ENCODE results near the gene FAM170B. TPM values are rescaled to one million over a fixed set of nuclear protein-coding genes. Genes with fewer than 3 reads are reported as not detected.

FAM170B gene
- total RNA-seq, 1 donor from 2014 or later, result not detected

GRCh38 chr10:49173853-49174252, 40.0 kb upstream of the FAM170B start:
- no peak for DNase-seq (ENCODE audit: low spot score)
- intact Hi-C loops (cut with micrococcal nuclease), result no loop called here
- no peaks in the 10 kb centered on the region for H3K9me3 Mint-ChIP-seq
- H3K4me1 Mint-ChIP-seq (ENCODE audit: low read depth), result peaks cover 36% of the 10 kb centered on the region
- H3K27ac Mint-ChIP-seq, result no peak overlapping the region
- peaks cover 3% of the 10 kb centered on the region for H3K27me3 Mint-ChIP-seq (ENCODE audit: insufficient read depth)
- peaks cover 6% of the 10 kb centered on the region for H3K36me3 Mint-ChIP-seq (ENCODE audit: low read depth)
- H3K4me3 Mint-ChIP-seq, result no peak overlapping the region

GRCh38 chr10:49173201-49173772, 39.5 kb upstream of the FAM170B start:
- peak overlapping the region; percentile 44 for H3K27ac Mint-ChIP-seq
- DNase-seq (ENCODE audit: low spot score), result no peak
- peaks cover 30% of the 10 kb centered on the region for H3K4me1 Mint-ChIP-seq (ENCODE audit: low read depth)
- intact Hi-C loops (cut with micrococcal nuclease), result no loop called here
- no peaks in the 10 kb centered on the region for H3K9me3 Mint-ChIP-seq
- H3K4me3 Mint-ChIP-seq, result no peak overlapping the region
- H3K27me3 Mint-ChIP-seq (ENCODE audit: insufficient read depth), result peaks cover 2% of the 10 kb centered on the region
- peaks cover 4% of the 10 kb centered on the region for H3K36me3 Mint-ChIP-seq (ENCODE audit: low read depth)

- no peak for DNase-seq (ENCODE audit: low spot score)
- Mint-ChIP-seq H3K4me3 (no peak overlapping the region), H3K36me3 (ENCODE audit: low read depth) (peaks cover 4% of the 10 kb centered on the region), H3K27me3 (ENCODE audit: insufficient read depth) (peaks cover 2% of the 10 kb centered on the region), H3K27ac (no peak overlapping the region), H3K4me1 (ENCODE audit: low read depth) (peaks cover 25% of the 10 kb centered on the region), H3K9me3 (no peaks in the 10 kb centered on the region)
- intact Hi-C loops (cut with micrococcal nuclease), result no loop called here
Measured at GRCh38 chr10:49172777-49173132, 38.9 kb upstream of the FAM170B start.

GRCh38 chr10:49172061-49172776, 38.4 kb upstream of the FAM170B start:
- Mint-ChIP-seq H3K36me3 (ENCODE audit: low read depth) (peaks cover 1% of the 10 kb centered on the region), H3K9me3 (no peaks in the 10 kb centered on the region), H3K4me1 (ENCODE audit: low read depth) (peaks cover 21% of the 10 kb centered on the region), H3K27ac (no peak overlapping the region), H3K27me3 (ENCODE audit: insufficient read depth) (no peaks in the 10 kb centered on the region), H3K4me3 (no peak overlapping the region)
- intact Hi-C loops (cut with micrococcal nuclease), result no loop called here
- no peak for DNase-seq (ENCODE audit: low spot score)

- Mint-ChIP-seq H3K4me1 (ENCODE audit: low read depth) (peaks cover 21% of the 10 kb centered on the region), H3K9me3 (no peaks in the 10 kb centered on the region), H3K27me3 (ENCODE audit: insufficient read depth) (no peaks in the 10 kb centered on the region), H3K36me3 (ENCODE audit: low read depth) (no peaks in the 10 kb centered on the region), H3K4me3 (no peak overlapping the region), H3K27ac (no peak overlapping the region)
- intact Hi-C loops (cut with micrococcal nuclease), result no loop called here
- DNase-seq (ENCODE audit: low spot score), result no peak
Measured at GRCh38 chr10:49171326-49172060, 37.7 kb upstream of the FAM170B start.

- no peak for DNase-seq (ENCODE audit: low spot score)
- H3K4me3 Mint-ChIP-seq, result no peak overlapping the region
- intact Hi-C loops (cut with micrococcal nuclease), result no loop called here
- no peaks in the 10 kb centered on the region for H3K9me3 Mint-ChIP-seq
- H3K36me3 Mint-ChIP-seq (ENCODE audit: low read depth), result peaks cover 1% of the 10 kb centered on the region
- H3K4me1 Mint-ChIP-seq (ENCODE audit: low read depth), result peaks cover 23% of the 10 kb centered on the region
- H3K27me3 Mint-ChIP-seq (ENCODE audit: insufficient read depth), result no peaks in the 10 kb centered on the region
- no peak overlapping the region for H3K27ac Mint-ChIP-seq
Measured at GRCh38 chr10:49170632-49171325, 37.0 kb upstream of the FAM170B start.

GRCh38 chr10:49169776-49170175, 36.0 kb upstream of the FAM170B start:
- Mint-ChIP-seq H3K4me1 (ENCODE audit: low read depth) (peaks cover 22% of the 10 kb centered on the region), H3K27ac (no peak overlapping the region), H3K9me3 (no peaks in the 10 kb centered on the region), H3K4me3 (no peak overlapping the region), H3K36me3 (ENCODE audit: low read depth) (peaks cover 1% of the 10 kb centered on the region), H3K27me3 (ENCODE audit: insufficient read depth) (no peaks in the 10 kb centered on the region)
- no peak for DNase-seq (ENCODE audit: low spot score)
- intact Hi-C loops (cut with micrococcal nuclease), result no loop called here

GRCh38 chr10:49168831-49169500, 35.1 kb upstream of the FAM170B start:
- Mint-ChIP-seq H3K4me1 (ENCODE audit: low read depth) (peaks cover 27% of the 10 kb centered on the region), H3K36me3 (ENCODE audit: low read depth) (peaks cover 6% of the 10 kb centered on the region), H3K27me3 (ENCODE audit: insufficient read depth) (no peaks in the 10 kb centered on the region), H3K9me3 (no peaks in the 10 kb centered on the region), H3K27ac (peak overlapping the region; percentile 11), H3K4me3 (no peak overlapping the region)
- DNase-seq (ENCODE audit: low spot score), result no peak
- intact Hi-C loops (cut with micrococcal nuclease), result no loop called here

GRCh38 chr10:49168171-49168540, 34.3 kb upstream of the FAM170B start:
- intact Hi-C loops (cut with micrococcal nuclease), result no loop called here
- Mint-ChIP-seq H3K9me3 (no peaks in the 10 kb centered on the region), H3K27ac (no peak overlapping the region), H3K4me3 (no peak overlapping the region), H3K4me1 (ENCODE audit: low read depth) (peaks cover 27% of the 10 kb centered on the region), H3K27me3 (ENCODE audit: insufficient read depth) (no peaks in the 10 kb centered on the region), H3K36me3 (ENCODE audit: low read depth) (peaks cover 6% of the 10 kb centered on the region)
- DNase-seq (ENCODE audit: low spot score), result no peak

- peak overlapping the region; percentile 42 for H3K27ac Mint-ChIP-seq
- intact Hi-C loops (cut with micrococcal nuclease), result no loop called here
- peaks cover 27% of the 10 kb centered on the region for H3K4me1 Mint-ChIP-seq (ENCODE audit: low read depth)
- no peaks in the 10 kb centered on the region for H3K27me3 Mint-ChIP-seq (ENCODE audit: insufficient read depth)
- no peak overlapping the region for H3K4me3 Mint-ChIP-seq
- peaks cover 6% of the 10 kb centered on the region for H3K36me3 Mint-ChIP-seq (ENCODE audit: low read depth)
- H3K9me3 Mint-ChIP-seq, result no peaks in the 10 kb centered on the region
- no peak for DNase-seq (ENCODE audit: low spot score)
Measured at GRCh38 chr10:49167425-49168170, 33.8 kb upstream of the FAM170B start.

- Mint-ChIP-seq H3K36me3 (ENCODE audit: low read depth) (peaks cover 6% of the 10 kb centered on the region), H3K4me1 (ENCODE audit: low read depth) (peaks cover 31% of the 10 kb centered on the region), H3K4me3 (no peak overlapping the region), H3K27me3 (ENCODE audit: insufficient read depth) (no peaks in the 10 kb centered on the region), H3K27ac (peak overlapping the region; percentile 73), H3K9me3 (no peaks in the 10 kb centered on the region)
- intact Hi-C loops (cut with micrococcal nuclease), result loop anchor here (1.0 kb wide), 1 partner anchor 11 kb away; no protein-coding TSS in a partner anchor
- DNase-seq (ENCODE audit: low spot score), result no peak
Measured at GRCh38 chr10:49166484-49167400, 32.9 kb upstream of the FAM170B start.
